ENCODE data around the gene MGAT5B. TPM values are rescaled to one million over a fixed set of nuclear protein-coding genes. Genes with fewer than 3 reads are reported as not detected.

The MGAT5B gene
- total and polyA plus RNA-seq, 2 donors (not counting 1 experiment from before 2014, with no cell fraction given), result 0.15 to 37.8 TPM

GRCh38 chr17:76966486-76967181, 98.4 kb downstream of the MGAT5B start:
- H3K27me3 ChIP-seq (replicated peaks in 1 of 4; ENCODE audit: control extremely low read depth in 1 of 4, control insufficient read depth in 3 of 4, insufficient read depth in 4 of 4, low read length in 3 of 4), result peaks cover 0 to 31% (median 13%) of the 10 kb centered on the region in 4 experiments
- H3K27me3 Mint-ChIP-seq, result peaks cover 26% of the 10 kb centered on the region

More at GRCh38 chr17:76966486-76967181, 98.4 kb downstream of the MGAT5B start:
- Mint-ChIP-seq H3K4me3 (peak overlapping the region; percentile 92), H3K27ac (no peak overlapping the region), H3K4me1 (peaks cover 29% of the 10 kb centered on the region), H3K9me3 (ENCODE audit: insufficient read depth) (no peaks in the 10 kb centered on the region)
- DNase-seq, result no peak
- no peak for TF ChIP-seq CTCF (IDR thresholded peaks at IDR 0.05)
- no peak for TF ChIP-seq EZH2 (IDR thresholded peaks at IDR 0.05; ENCODE audit: borderline replicate concordance, insufficient read depth, low read depth, low read length, poor library complexity, severe bottlenecking)
- Histone ChIP-seq H3K79me2 (ENCODE audit: control insufficient read depth, insufficient read depth, low read length) (no peaks in the 10 kb centered on the region), H3K27ac (ENCODE audit: low read length in 2 of 2) (no peak overlapping the region), H4K20me1 (ENCODE audit: control insufficient read depth, insufficient read depth, low read length, poor library complexity, severe bottlenecking) (no peaks in the 10 kb centered on the region), H3K9ac (ENCODE audit: low read length) (no peak overlapping the region), H3K9me3 (ENCODE audit: control extremely low read depth in 1 of 3, control insufficient read depth in 2 of 3, insufficient read depth in 1 of 3, low read length in 2 of 3) (peaks cover 0 to 13% (median 0%) of the 10 kb centered on the region in 3 donors), H3K36me3 (replicated peaks in 1 of 2; ENCODE audit: control extremely low read depth in 1 of 2, control insufficient read depth in 1 of 2, extremely low read depth in 1 of 2, insufficient read depth in 2 of 2, low read length in 1 of 2) (no peaks in the 10 kb centered on the region), H3K4me3 (ENCODE audit: control extremely low read depth in 1 of 5, extremely low read depth in 1 of 5, insufficient read depth in 1 of 5, low read depth in 2 of 5, low read length in 4 of 5) (no peak overlapping the region), H3K4me2 (replicated peaks; ENCODE audit: low read depth, low read length, poor library complexity, severe bottlenecking) (no peak overlapping the region), H3K4me1 (ENCODE audit: control insufficient read depth in 2 of 2, insufficient read depth in 2 of 2, low read length in 2 of 2) (peaks cover 20 to 26% of the 10 kb centered on the region in 2 donors), H2AFZ (ENCODE audit: insufficient read depth, low read depth, low read length, poor library complexity, severe bottlenecking) (no peak overlapping the region)
- POLR2A ChIA-PET, result interaction anchor here (0.9 to 1.0 kb wide), 2 partner anchors 8 to 21 kb away, joined by 3 to 4 read pairs; no protein-coding TSS in a partner anchor
- intact Hi-C loops (cut with micrococcal nuclease), result no loop called here
- ATAC-seq (ENCODE audit: low read depth), result no peak
- WGBS (ENCODE audit: insufficient coverage), result 87% methylated on average over 6 of the region's 9 CpGs
- CTCF ChIA-PET, result interaction anchor here (0.5 to 2.3 kb wide), 7 partner anchors 9 to 237 kb away, joined by 3 to 12 read pairs (median 3); no protein-coding TSS in a partner anchor

Measured in B cell (primary cell).